GM18519 (cell line): ENCODE measurements around the gene CCDC142.
"Not testable (repeated sequence)": the region's sequence is repeated elsewhere in the genome, so short reads cannot be mapped to it uniquely, and the experiment has no call there.

Experiments used
- ATAC-seq: cut with Tn5 transposase; IDR thresholded peaks from one replicate; pipeline ENCODE4 v1.9.1; 2021; ENCODE audit warnings: mild to moderate bottlenecking, moderate library complexity; ENCODE audit not compliant: unreplicated experiment, low FRiP score

The CCDC142 gene

DNA sequence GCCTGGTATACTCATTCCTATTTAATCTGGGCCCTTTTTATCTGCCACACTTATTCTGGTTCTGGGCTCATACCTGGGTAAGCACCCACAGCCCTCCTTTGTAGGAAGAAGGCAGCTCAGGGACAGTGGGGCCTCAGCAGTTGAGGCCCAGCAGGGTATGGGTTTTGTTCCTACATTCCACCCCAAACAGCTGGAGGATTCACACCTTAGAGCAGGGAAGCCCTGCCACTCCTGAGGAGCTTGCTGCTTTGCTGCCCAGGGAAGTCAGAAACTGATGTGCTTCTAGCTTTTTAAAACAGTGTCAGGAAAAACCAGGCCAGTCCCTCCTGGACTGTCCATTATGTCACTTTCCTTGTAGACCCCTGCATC is 17.8 kb upstream of the CCDC142 start:
- no peak for ATAC-seq

DNA sequence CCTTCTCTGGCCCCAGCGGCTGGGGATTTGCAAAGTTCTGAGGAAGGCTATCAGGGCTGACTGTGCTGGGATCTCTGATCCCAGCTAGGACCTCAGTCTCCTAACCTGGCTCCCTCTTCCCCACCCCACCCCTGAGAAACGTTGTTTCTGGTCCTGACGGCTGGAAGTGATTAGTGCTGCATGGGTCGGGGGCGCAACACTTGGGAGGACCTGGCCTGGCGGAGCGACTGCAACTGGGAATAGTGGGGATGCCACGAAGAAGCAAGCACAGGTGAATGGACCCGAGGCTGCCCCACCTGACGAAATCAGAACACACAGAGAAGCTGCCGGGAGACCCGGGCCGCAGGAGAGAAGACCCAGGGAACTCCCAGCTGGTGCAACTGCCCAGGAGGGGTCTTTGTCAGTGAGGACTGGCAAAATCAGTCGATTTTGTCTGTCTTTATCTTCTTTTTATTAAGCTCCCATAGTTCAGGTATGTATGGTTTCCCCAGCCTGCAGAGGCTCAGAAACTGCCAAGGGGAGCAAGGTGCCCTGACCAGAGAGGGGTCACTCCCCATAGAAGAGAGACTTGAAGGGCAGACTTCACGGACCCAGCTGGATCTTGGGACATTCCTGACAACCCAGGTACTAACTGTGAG is 17.3 kb upstream of the CCDC142 start:
- no peak for ATAC-seq

DNA sequence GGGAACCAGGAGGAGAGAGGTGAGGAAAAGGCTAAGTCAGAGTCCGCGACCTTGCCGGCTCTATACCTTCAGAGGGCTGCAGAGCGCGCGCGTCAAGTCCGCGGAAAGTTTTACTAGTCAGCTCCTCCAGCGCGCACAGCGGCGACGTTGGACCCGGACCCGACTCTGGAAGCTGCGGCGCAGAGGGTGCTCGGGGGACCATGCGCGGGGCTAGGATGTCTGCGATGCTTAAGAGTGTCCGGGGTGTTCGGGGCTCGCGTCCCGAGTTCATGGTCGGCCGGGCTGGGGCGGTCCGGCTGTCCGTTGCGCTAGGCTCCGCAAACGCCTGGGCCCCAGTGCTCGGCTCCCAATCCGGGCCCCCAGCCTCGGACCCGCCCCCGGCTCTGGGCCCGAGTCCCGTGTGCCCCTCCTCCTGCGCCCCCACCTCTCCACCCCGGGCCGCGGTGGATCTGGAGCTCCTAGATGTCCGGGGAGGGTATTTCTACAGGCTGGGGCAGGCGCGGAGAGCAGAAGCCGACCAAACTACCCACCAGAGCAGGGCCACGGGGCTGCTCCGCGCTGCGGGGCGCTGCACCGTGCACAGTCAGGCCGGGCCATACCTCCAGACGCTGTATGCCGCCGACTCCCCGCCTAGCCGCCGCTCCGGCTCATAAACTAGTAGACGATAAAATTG is 16.6 kb upstream of the CCDC142 start, which contains the start of gene LBX2:
Gene LBX2 (minus strand): TSS at position 337 of the 673 bp plus-strand sequence. CDS start 66 bp downstream, at position 271.
- ATAC-seq = no peak

DNA sequence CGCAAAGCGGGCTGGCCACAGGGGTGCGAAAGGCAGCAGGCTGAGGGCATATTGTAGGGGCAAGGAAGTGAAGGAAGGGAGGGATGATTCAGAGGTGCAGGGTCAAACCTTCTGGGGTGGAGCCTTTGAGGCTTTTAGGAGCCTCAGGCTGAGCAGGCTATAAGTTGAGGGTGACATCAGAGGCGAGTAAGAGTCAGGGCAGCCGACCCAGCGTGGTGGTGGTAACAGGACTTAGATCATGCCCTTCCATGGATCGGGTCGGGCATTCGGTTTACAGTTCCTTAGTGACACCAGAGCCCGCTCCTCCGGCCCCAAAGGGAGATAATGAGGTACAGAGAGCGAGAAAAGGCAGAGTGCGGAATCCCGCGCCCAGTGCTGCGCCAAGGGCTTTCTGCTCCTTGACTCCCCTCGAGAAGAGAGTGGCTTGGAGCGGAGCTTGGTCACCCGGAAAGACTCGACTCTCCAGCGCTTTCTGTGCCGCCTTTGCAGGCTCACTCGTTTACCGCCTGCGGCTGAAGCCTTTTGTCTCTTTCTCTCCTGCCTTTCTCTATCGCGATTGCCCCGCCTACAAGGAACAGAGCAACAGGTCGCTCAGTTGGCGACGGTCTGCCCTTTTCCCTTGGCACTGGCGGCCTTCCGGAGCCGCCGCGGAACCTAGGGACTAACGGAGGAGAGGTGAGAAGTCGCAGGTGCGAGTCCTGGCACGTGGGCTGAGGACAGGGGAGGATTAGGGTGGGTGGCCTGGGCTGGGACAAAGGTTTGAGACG is 15.9 kb upstream of the CCDC142 start:
- no peak for ATAC-seq

DNA sequence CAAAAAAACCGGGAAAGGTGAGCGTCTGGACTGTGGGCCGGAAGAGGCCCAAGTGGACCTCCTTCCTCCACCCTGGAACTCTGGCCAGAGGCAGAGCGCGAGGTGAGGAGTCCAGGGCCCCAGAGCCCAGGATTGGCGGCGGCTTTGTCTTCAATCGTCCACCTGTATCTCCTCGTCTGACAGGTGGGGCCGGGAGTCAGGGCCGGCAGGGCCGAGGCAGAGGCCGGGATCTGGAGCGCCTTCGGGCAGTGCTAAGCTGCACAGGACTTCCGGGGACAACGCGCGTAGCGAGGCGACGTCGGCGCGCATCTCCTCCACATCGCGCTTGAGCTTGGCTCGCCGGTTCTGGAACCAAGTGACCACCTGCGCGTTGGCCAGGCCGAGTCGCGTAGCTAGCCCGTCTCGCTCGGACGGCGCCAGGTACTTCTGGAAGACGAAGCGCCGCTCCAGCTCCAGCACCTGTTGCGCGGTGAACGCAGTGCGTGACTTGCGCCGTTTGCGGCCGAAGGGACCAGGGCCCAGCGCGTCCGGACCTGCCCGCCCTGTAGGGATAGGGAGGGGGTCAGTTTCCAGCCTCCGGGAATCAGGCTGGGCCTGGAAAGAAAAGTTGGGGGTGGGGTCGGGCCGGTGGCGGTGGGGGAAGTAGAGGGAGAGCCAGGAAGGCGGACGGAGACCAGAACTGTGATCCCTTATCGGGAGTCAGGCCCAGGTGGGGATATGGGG is 15.1 kb upstream of the CCDC142 start:
- no peak for ATAC-seq

DNA sequence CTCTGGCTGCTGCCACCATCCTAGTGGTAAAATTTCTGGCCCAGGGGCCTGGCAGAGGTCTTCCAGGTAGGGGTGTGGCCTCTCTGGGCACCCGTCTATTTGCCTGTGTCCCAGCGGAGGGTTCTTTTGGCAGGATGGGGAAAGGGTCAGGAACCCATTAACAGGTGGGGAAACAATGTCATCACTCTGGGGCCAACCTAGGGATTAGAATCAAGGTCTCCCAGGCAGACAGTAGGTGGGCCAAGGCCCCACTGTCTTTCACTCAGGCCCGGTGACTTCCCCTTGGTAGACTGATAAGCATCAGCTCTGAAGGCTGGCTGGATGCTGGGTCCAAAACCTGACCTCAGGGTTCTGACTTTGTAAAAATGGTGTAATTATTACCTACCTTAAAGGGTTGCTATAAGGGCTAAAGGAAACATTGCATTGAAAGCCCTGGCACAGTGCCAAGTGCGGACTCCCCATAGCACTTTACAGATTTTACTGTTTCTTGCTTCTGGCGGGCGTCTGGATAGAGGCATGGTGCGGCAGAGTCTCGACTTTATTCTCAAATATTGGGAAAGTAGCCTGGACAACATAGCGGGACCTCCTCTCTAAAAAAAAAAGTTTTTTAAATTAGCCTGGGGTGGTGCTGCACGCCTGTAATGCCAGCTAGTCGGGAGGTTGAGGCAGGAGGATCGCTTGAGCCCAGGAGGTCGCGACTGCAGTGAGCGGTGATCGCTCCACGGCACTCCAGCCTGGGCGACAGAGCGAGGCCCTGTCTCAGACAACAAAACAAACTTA is 14.4 kb upstream of the CCDC142 start:
- no peak for ATAC-seq

DNA sequence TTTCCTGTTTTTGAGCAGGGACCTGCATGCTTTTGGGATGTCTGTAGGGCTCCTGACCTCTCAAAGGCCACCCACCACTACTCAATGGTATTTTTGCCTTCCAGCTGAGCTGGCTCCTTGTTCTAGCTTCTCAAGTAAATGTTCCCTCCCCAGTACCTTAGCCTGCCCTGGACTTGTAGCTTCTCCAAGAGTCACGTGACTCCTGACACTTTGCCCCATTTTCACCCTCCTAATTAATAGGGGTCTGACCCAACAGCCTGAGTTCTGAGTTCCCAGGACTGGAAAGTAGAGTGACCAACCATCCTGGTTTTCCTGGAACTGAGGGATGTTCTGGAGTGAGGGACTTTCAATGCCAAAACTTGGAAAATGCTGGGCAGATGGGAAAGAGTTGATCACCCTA is 12.6 kb upstream of the CCDC142 start:
- ATAC-seq = no peak

DNA sequence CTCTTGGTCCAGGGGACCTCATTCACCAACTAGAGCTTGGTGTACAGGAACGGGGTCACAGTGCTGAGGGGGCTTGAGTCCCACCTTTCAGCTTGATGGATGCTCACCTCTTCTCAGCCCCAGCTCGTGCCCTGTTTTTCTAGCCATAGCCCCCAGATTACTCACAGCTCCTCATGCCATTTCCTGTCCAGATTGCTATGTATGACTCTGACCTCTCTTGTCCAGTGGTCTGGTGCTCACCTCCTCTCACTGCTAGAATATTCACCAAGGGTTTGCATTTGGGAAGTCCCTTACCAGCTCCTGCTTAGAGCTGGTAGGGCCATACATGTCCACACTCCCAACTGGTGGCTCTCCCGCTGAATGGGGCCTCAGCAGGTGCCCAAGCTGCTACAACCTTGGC is 10.7 kb upstream of the CCDC142 start:
- ATAC-seq = no peak

DNA sequence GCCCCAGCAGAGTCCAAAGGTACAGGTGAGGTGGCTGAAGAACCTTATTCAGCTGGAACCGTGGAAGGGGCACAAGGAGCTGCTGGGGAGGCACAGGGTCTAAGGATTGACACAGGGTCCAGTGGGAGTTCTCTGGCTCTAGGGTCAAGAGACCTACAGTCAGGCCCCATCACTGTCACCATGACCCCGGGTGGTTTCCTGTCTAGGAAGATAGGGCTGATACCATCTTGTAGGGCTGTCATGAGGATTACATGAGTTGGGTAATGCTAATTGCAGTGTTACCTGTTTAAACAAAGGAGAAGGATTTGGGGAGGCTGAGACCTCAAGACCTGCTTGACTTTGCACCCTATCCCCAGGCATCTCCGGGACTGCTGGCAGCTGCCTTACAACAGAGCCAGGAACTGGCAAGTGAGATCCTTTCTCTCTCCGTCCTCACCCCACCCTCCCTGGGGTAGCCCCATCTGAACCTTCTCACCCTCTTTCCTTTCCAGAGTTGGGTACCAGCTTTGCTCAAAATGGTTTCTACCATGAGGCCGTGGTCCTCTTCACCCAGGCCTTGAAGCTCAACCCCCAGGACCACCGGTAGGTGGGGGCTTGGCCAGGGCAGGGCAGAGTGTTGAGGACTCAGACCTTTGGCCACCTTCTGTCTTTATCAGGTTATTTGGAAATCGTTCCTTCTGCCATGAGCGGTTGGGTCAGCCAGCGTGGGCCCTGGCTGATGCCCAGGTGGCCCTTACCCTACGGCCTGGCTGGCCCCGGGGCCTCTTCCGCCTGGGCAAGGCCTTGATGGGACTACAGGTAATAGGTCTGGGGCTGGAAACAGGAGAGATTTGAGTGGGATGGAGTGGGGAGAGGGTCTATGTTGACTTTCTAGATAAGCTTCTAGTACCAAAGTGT is 9.1 kb upstream of the CCDC142 start:
- ATAC-seq = no peak

DNA sequence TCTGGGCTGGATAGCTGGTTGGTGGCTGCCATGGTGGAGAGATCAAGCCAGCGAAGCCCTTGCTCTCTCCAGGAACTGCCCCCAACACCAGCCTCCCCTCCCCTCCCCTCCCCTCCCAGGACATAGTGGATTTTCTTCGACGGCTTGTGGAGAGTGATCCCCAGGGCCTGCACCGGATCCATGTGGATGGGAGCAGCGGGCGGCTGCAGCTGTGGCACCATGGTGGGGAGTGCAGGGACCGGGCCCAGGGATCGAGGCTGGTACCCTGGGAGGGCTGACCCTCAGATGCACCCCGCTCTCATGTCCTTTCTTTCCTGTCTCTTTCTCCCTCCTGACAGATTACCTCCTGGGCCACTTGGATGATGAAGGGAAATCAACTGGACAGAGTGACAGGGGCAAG is 7.1 kb upstream of the CCDC142 start:
- no peak for ATAC-seq

DNA sequence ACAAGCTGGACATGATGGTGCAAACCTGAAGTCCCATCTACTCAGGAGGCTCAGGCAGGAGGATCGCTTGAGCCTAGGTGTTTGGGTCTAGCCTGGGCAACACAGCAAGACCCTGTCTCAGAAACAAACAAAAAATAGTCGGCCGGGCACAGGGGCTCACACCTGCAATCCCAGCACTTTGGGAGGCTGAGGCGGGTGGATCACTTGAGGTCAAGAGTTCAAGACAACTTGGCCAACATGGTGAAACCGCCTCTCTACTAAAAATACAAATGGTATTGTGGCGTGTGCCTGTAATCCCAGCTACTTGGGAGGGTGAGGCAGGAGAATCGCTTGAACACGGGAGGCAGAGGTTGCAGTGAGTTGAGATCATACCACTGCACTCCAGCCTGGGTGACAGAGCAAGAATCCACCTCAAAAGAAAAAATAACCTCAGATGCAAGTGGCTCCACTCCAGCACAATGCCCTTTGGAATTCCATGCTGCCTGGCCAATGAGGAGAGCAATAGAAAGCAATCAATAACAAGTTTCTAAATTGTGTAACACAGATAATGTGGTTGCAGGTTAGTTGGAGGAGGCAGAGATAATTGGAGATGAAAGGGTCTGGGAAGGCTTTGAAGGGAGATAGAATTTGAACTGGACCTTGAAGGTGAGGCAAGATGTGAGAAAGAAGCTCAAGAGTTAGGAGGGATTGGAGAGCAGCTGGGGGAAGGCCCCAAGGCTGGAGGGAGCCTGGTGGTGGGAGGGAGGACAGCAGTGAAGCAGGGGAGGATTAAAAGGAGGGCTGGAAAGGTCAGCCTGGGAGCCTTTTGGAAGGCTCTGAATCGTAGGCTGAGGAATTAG is 6.1 kb upstream of the CCDC142 start:
- ATAC-seq = no peak

DNA sequence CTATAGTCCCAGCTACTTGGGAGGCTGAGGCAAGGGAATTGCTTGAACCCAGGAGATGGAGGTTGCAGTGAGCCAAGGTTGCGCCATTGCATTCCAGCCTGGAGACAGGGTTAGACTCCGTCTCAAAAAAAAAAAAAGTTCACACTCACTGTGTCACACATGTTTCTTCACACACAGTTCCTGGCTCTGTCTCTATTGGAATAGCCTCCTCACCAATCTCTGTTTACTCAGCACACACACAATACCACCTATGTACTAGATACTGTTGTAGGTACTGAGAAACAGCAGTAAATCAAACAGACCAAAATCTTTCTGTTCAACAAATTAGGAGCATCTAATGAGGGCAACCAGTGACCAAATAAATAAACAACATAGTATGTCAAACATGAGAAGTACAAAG is 3.3 kb upstream of the CCDC142 start:
- no peak for ATAC-seq

DNA sequence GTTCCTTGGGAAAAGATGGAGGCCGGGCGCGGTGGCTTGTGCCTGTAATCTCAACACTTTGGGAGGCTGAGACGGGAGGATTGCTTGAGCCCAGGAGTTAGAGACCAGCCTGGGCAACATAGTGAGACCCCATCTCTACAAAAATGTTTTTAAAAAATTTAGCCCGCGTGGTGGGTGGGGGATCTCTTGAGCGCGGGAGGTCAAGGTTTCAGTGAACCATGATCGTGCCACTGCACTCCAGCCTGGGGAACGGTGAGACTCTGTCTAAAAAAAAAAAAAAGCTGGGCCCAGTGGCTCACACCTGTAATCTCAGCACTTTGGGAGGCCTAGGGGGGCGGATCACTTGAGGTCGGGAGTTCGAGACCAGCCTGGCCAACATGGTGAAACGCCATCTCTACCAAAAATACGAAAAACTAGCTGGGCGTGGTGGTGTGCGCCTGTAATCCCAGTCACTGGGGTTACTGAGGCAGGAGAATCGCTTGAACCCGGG is 922 bp upstream of the CCDC142 start:
- ATAC-seq = not testable (repeated sequence)

DNA sequence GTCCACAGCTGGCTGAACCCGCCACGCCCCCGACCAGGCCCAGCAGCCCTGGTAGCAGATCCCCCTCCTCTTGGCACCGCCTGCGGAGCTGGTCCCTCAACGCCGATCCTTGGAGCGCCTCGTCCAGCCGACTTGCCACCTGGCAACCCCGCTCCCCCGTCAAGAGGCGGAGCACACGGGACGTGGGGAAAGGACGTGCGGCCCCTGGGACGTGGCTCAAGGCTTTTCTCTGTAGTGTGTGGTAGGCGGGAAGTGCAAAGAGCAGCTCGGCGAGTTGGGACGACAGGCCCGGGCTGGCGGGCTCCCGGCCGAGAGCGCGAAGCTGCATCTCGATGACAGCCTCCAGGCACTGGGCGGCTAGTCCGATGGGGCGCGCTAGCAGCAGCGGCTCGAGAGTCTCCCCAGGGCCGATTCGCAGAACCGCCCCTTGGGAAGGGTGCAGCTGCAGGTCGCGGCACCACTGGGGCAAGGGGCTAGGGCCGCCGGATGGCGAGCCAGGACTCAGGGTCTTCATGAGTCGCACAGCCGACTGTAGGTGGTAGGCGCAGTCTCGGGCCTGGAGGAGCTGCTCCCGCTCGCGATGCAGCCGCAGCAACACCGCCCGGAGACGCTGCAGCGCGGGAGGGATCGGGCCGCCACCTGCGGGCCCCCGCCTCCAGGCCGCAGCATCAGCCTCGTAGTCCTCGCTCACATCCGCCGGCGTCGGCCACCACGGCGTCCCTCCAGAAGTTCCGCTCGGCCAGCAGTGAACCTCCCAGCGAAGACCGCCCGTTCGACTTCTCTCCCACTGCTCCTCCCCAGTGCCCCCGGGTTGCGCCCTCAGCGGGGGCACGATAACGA is 617 bp downstream of the CCDC142 start:
- ATAC-seq = peak; percentile 34

DNA sequence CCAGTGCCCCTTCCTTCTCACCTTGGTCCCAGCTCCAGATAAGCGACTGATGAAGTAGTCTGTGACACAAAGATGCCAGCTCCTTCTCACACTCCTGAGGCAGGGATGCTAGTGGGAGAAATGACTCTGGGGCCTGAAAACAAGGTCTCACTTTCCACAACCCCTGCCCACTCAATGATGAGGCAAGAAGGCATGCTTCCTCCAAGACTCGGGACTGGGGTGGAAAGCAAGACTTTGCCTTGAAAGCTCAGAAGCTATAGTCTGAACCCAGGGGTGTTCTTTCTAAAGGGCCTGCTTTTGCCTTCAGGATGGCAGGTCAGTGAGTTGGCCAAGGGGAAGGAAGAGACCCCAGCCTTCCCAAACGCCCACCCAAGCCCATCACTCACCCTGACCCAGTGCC is 1.4 kb downstream of the CCDC142 start:
- ATAC-seq = no peak

DNA sequence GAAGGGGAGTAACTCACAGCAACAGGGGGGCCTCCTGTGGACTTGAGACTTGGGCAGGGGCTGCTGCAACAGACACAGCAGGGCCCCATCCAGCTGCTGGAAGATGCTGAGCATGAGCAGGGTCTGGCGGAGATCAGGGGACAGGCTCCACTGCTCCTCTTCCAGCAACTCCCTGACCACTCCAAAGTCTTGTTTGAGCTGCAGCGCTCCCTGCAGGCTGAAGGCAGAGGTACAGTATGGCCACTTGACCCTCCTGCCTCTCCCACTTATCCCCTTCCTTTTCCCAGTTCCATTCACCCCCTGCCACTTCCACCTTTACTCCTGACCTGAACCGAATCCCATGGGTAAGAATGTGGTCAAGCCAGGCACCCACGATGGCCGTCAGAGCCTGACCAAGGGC is 7.9 kb downstream of the CCDC142 start:
- no peak for ATAC-seq

DNA sequence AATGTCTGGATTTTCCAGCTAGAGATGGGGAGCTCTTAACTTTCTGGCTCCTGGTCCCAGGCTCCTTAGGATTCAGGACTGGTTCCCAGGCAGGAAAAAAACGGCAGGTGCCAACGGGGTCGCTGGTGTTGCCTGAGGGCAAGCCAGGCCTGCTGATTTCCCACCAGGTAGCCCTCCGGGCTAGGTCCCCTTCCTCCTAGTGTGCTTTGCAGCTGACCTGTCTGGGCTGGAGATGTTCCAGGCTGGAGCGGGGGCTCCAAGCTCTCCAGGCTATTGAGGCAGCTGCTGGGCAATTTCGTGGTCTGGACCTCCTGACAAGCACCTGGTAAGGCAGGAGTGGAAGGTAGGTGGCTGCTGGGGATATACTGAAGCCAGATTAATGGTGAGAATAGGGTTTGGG is 8.3 kb downstream of the CCDC142 start:
- no peak for ATAC-seq

DNA sequence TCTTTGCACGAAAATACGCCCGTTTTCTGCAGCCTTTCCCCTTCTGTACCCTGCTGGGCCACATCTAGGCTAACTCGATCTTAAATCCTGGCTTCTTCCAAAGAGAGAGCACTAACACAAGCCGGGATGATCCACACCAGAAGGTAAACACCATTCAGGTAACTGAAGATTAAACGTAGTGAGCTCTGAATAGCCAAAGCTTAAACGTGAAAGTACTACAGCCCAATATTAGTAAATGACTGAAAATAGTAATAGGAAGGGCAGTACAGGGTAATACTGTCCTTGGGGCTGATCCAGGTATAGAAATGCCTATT is 9.9 kb downstream of the CCDC142 start:
- no peak for ATAC-seq
